Body of pancreas (tissue), 4 donors: Measurements from ENCODE around the gene SNAP25.

Source experiments
- CTCF ChIP-seq, 7 experiments: fragments of 450-650 bp in 4 of 7; fragments of 200-600 bp in 3 of 7; sonication (generic) in 3 of 7; IDR thresholded peaks; one replicate each; pipeline ENCODE4 v1.5.1; 2016 to 2019; ENCODE audit warnings: antibody characterized with exemption in 7 of 7
- POLR2A ChIP-seq, 3 donors: fragments of 450-650 bp; IDR thresholded peaks; one replicate each; pipeline ENCODE4 v1.6.1; 2016; ENCODE audit warnings: antibody characterized with exemption in 3 of 3, mild to moderate bottlenecking in 2 of 3

GRCh38 chr20:10332656-10333415 lies 114.2 kb downstream of the SNAP25 start:
- no peak for TF ChIP-seq CTCF (IDR thresholded peaks at IDR 0.05)
- TF ChIP-seq POLR2A (IDR thresholded peaks at IDR 0.05) = no peak
